H9 (cell line): ENCODE measurements around the gene RNF141. TPM values are rescaled to one million over a fixed set of nuclear protein-coding genes. Genes with fewer than 3 reads are reported as not detected.

Experiments used
- DNase-seq: peaks from one replicate; pipeline ENCODE4 v3.0.0-alpha.2; 2017
- H2AFZ ChIP-seq: one replicate; pipeline ENCODE4 v1.6.1; 2013; ENCODE audit warnings: mild to moderate bottlenecking, low read length, control low read depth, moderate library complexity
- H2AK5ac ChIP-seq: 2 replicates; pipeline ENCODE4 v1.6.1; 2013; ENCODE audit warnings: low read length, control low read depth, mixed read lengths; ENCODE audit not compliant: insufficient read length
- H2BK120ac ChIP-seq: one replicate; pipeline ENCODE4 v1.6.1; 2013; ENCODE audit warnings: low read depth, mild to moderate bottlenecking, low read length, control low read depth, inconsistent platforms; ENCODE audit not compliant: poor library complexity, severe bottlenecking
- H2BK12ac ChIP-seq: 2 replicates; pipeline ENCODE4 v1.6.1; 2013; ENCODE audit warnings: low read length, control low read depth, mixed read lengths, low read depth; ENCODE audit not compliant: insufficient read length
- H2BK15ac ChIP-seq: 2 replicates; pipeline ENCODE4 v1.6.1; 2013; ENCODE audit warnings: low read depth, low read length, control low read depth
- H2BK20ac ChIP-seq: one replicate; pipeline ENCODE4 v1.6.1; 2013; ENCODE audit warnings: low read depth, mild to moderate bottlenecking, low read length, control low read depth, inconsistent platforms; ENCODE audit not compliant: poor library complexity, severe bottlenecking
- H2BK5ac ChIP-seq: 2 replicates; pipeline ENCODE4 v1.6.1; 2013; ENCODE audit warnings: low read length, control low read depth, mixed read lengths; ENCODE audit not compliant: insufficient read length
- H3K14ac ChIP-seq: 2 replicates; pipeline ENCODE4 v1.6.1; 2013; ENCODE audit warnings: low read length, control low read depth; ENCODE audit not compliant: insufficient read depth
- H3K18ac ChIP-seq: 2 replicates; pipeline ENCODE4 v1.6.1; 2013; ENCODE audit warnings: low read depth, mild to moderate bottlenecking, mixed read lengths, low read length, control low read depth; ENCODE audit not compliant: insufficient read length
- H3K23ac ChIP-seq: 2 replicates; pipeline ENCODE4 v1.6.1; 2013; ENCODE audit warnings: low read length, control low read depth, mixed read lengths, low read depth; ENCODE audit not compliant: insufficient read length
- H3K23me2 ChIP-seq: 2 replicates; pipeline ENCODE4 v1.6.1; 2013; ENCODE audit warnings: low read depth, mild to moderate bottlenecking, mixed read lengths, low read length, control low read depth; ENCODE audit not compliant: insufficient read length, poor library complexity, severe bottlenecking
- H3K27ac ChIP-seq: 2 replicates; pipeline ENCODE4 v1.5.1; 2013; ENCODE audit warnings: low read length, control low read depth, mixed read lengths, low read depth; ENCODE audit not compliant: insufficient read length
- H3K27me3 ChIP-seq: 2 replicates; pipeline ENCODE4 v1.6.1; 2013; ENCODE audit warnings: low read length, control low read depth, inconsistent platforms; ENCODE audit not compliant: insufficient read depth
- H3K4ac ChIP-seq: 2 replicates; pipeline ENCODE4 v1.6.1; 2013; ENCODE audit warnings: low read depth, mild to moderate bottlenecking, control low read depth, inconsistent platforms, low read length, moderate library complexity
- H3K4me1 ChIP-seq: 2 replicates; pipeline ENCODE4 v1.6.1; 2013; ENCODE audit warnings: low read length, control low read depth, inconsistent platforms; ENCODE audit not compliant: insufficient read depth
- H3K4me2 ChIP-seq: 2 replicates; pipeline ENCODE4 v1.6.1; 2013; ENCODE audit warnings: low read length, control low read depth, mixed read lengths; ENCODE audit not compliant: insufficient read length, insufficient read depth
- H3K56ac ChIP-seq: 2 replicates; pipeline ENCODE4 v1.6.1; 2013; ENCODE audit warnings: low read depth, mild to moderate bottlenecking, mixed read lengths, low read length, control low read depth; ENCODE audit not compliant: insufficient read length
- H3K79me1 ChIP-seq: 2 replicates; pipeline ENCODE4 v1.6.1; 2013; ENCODE audit warnings: low read depth, mild to moderate bottlenecking, moderate library complexity, low read length, control low read depth, inconsistent platforms; ENCODE audit not compliant: insufficient read depth, poor library complexity, severe bottlenecking
- H3K79me2 ChIP-seq: 2 replicates; pipeline ENCODE4 v1.6.1; 2013; ENCODE audit warnings: low read length, control low read depth, inconsistent platforms; ENCODE audit not compliant: insufficient read depth
- H3K9ac ChIP-seq: 2 replicates; pipeline ENCODE4 v1.6.1; 2013; ENCODE audit warnings: low read length, control low read depth, mixed read lengths; ENCODE audit not compliant: insufficient read length; ENCODE audit errors: extremely low read depth
- H3K9me3 ChIP-seq: one replicate; pipeline ENCODE4 v1.6.1; 2013; ENCODE audit warnings: low read depth, low read length, inconsistent platforms; ENCODE audit not compliant: control insufficient read depth
- H3T11ph ChIP-seq: one replicate; pipeline ENCODE4 v1.6.1; 2013; ENCODE audit warnings: mild to moderate bottlenecking, low read length, control low read depth, inconsistent platforms
- H4K20me1 ChIP-seq: one replicate; pipeline ENCODE4 v1.6.1; 2013; ENCODE audit not compliant: control insufficient read depth, insufficient read length, insufficient read depth
- H4K5ac ChIP-seq: 2 replicates; pipeline ENCODE4 v1.6.1; 2013; ENCODE audit warnings: low read depth, mild to moderate bottlenecking, mixed read lengths, low read length, control low read depth; ENCODE audit not compliant: insufficient read length
- H4K8ac ChIP-seq: replicated peaks from 2 replicates; pipeline ENCODE4 v1.6.1; 2013; ENCODE audit warnings: low read length, control low read depth, mixed read lengths, low read depth; ENCODE audit not compliant: insufficient read length
- H4K91ac ChIP-seq: 2 replicates; pipeline ENCODE4 v1.6.1; 2013; ENCODE audit warnings: low read depth, mild to moderate bottlenecking, moderate library complexity, mixed read lengths, low read length, control low read depth; ENCODE audit not compliant: insufficient read length
- H3K27ac Mint-ChIP-seq, 3 experiments: 2 replicates in 2 of 3; 3 replicates in 1 of 3; pipeline ENCODE4 v1.8.0; 2020 to 2021; ENCODE audit warnings: mixed read lengths in 3 of 3, mild to moderate bottlenecking in 1 of 3, moderate library complexity in 1 of 3
- H3K27me3 Mint-ChIP-seq: 2 replicates; pipeline ENCODE4 v1.8.0; 2021; ENCODE audit warnings: low read depth, mild to moderate bottlenecking, moderate library complexity, mixed read lengths
- H3K36me3 Mint-ChIP-seq, 3 experiments: 2 replicates in 2 of 3; 3 replicates in 1 of 3; pipeline ENCODE4 v1.8.0; 2020 to 2021; ENCODE audit warnings: low read depth in 3 of 3, mixed read lengths in 3 of 3; ENCODE audit not compliant: insufficient read depth in 1 of 3
- H3K4me1 Mint-ChIP-seq, 2 experiments: 2 replicates each; pipeline ENCODE4 v1.8.0; 2020; ENCODE audit warnings: mixed read lengths in 2 of 2
- H3K4me3 Mint-ChIP-seq, 2 experiments: 2 replicates in 1 of 2; 3 replicates in 1 of 2; pipeline ENCODE4 v1.8.0; 2020 to 2021; ENCODE audit warnings: mild to moderate bottlenecking in 2 of 2, mixed read lengths in 2 of 2, moderate library complexity in 1 of 2
- H3K9me3 Mint-ChIP-seq, 2 experiments: 2 replicates in 1 of 2; 3 replicates in 1 of 2; pipeline ENCODE4 v1.8.0; 2020; ENCODE audit warnings: mild to moderate bottlenecking in 2 of 2, mixed read lengths in 2 of 2, moderate library complexity in 1 of 2
- total RNA-seq: library from RNA; stranded (reverse); gene quantifications from 2 replicates; pipeline ENCODE4 v1.2.1, GENCODE V29; 2021
- TF ChIP-seq, protein P1 (sequence below): fragments of 200-600 bp; sonication (generic); conservative IDR thresholded peaks from 3 replicates; pipeline ENCODE4 v1.8.0; 2021; ENCODE audit warnings: antibody characterized with exemption, mild to moderate bottlenecking

Gene RNF141
- total RNA-seq, 1 experiment from 2014 or later, result 24.7 TPM

DNA sequence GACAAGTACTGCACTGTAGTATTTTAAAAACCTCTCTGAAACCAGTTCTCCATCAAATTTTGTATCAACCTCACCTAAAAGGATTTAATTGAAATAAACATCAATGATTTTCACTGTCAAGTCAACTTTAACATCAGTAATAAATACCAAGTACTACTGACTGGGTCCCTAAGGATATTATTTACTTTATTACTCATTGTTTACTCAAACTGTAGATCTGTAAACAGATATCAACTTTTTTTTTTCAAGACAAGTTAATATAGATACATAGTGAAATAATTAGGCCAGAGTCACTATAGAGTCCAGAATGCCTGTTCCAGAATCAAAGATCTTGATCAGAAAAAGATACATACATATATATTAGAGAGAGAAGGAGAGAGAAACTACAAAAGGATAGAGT, 1.6 kb downstream of the RNF141 start:
- Histone ChIP-seq H4K8ac (no peak overlapping the region), H3K79me2 (no peaks in the 10 kb centered on the region), H3K23ac (no peak overlapping the region), H3K18ac (no peak overlapping the region), H3K14ac (no peak overlapping the region), H3K79me1 (no peaks in the 10 kb centered on the region), H4K20me1 (no peaks in the 10 kb centered on the region), H3K4ac (no peak overlapping the region), H3T11ph (no peak overlapping the region), H3K4me2 (no peak overlapping the region), H2BK15ac (no peak overlapping the region), H3K27me3 (no peaks in the 10 kb centered on the region), H2BK5ac (no peak overlapping the region), H2BK120ac (no peak overlapping the region), H4K5ac (no peak overlapping the region), H2BK20ac (no peak overlapping the region), H3K27ac (no peak overlapping the region), H3K4me1 (0 out of 2 replicates have a peak, but pooled peaks cover 2% of the 10 kb centered on the region), H2BK12ac (no peak overlapping the region), H3K9ac (no peak overlapping the region), H3K9me3 (no peaks in the 10 kb centered on the region), H3K56ac (no peak overlapping the region), H3K23me2 (peaks cover 6% of the 10 kb centered on the region), H2AK5ac (no peak overlapping the region), H4K91ac (no peak overlapping the region), H2AFZ (no peak overlapping the region)
- H3K27ac Mint-ChIP-seq, result no peak overlapping the region
- H3K27me3 Mint-ChIP-seq, result peaks cover 7% of the 10 kb centered on the region; the same call in 1 of the 2 replicates
- TF ChIP-seq, protein P1, sequence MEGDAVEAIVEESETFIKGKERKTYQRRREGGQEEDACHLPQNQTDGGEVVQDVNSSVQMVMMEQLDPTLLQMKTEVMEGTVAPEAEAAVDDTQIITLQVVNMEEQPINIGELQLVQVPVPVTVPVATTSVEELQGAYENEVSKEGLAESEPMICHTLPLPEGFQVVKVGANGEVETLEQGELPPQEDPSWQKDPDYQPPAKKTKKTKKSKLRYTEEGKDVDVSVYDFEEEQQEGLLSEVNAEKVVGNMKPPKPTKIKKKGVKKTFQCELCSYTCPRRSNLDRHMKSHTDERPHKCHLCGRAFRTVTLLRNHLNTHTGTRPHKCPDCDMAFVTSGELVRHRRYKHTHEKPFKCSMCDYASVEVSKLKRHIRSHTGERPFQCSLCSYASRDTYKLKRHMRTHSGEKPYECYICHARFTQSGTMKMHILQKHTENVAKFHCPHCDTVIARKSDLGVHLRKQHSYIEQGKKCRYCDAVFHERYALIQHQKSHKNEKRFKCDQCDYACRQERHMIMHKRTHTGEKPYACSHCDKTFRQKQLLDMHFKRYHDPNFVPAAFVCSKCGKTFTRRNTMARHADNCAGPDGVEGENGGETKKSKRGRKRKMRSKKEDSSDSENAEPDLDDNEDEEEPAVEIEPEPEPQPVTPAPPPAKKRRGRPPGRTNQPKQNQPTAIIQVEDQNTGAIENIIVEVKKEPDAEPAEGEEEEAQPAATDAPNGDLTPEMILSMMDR, result no peak
- no peaks in the 10 kb centered on the region for H3K36me3 Mint-ChIP-seq
- H3K4me3 Mint-ChIP-seq, result peak overlapping the region in 1 of 2 experiments; percentile 92; a peak in 3 of 5 replicates
- DNase-seq, result no peak
- H3K4me1 Mint-ChIP-seq, result peaks cover 11 to 12% of the 10 kb centered on the region in 2 experiments
- H3K9me3 Mint-ChIP-seq, result no peaks in the 10 kb centered on the region; a peak in 1 of 5 replicates
